ENCODE measurements around the gene DPH7.
A peak's percentile ranks its signal among the peaks of the same experiment; 100 is the strongest.
"Not testable (repeated sequence)": the region's sequence is repeated elsewhere in the genome, so short reads cannot be mapped to it uniquely, and the experiment has no call there.

Gene DPH7

DNA sequence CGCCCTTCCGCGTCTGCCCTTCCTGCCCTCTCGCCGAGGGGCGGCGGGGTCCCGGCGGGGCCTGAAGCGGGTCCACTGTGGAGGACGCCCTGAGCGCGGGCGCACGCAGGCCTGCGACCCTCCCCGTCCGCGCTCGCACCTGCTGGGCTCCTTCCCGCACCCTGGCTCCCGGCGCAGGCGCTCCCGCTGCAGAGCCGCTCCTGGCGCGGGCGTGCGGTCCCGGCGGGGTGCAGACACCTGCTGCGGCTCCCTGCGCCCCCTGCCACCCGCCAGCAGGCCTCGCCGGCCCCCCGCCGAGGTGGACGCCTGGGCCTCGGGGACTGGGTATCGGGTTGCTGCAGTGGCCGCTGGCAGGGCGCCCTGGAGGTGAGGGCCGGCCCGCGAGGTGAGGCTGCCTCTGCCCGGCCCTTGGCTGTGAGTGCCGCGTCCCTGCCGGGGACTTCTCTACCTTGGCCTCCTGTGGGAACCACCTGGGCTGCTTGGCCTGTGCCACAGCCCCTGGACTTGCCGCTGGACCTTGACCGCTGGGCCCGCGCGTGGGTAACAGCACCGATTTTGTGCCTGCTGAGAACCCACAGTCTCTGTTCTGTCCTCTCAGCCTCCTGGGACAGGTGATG is 27.4 kb upstream of the DPH7 start:
- DNase-seq: no peak

- DNase-seq: peak; percentile 89
Measured at GRCh38 chr9:137605121-137606004, 26.6 kb upstream of the DPH7 start, which contains the start of gene ARRDC1. TSS of gene ARRDC1 (plus strand) at chr9:137605686. CDS start at chr9:137605718, 32 bp downstream.

GRCh38 chr9:137604345-137605086 is 25.8 kb upstream of the DPH7 start:
- DNase-seq: no peak

DNA sequence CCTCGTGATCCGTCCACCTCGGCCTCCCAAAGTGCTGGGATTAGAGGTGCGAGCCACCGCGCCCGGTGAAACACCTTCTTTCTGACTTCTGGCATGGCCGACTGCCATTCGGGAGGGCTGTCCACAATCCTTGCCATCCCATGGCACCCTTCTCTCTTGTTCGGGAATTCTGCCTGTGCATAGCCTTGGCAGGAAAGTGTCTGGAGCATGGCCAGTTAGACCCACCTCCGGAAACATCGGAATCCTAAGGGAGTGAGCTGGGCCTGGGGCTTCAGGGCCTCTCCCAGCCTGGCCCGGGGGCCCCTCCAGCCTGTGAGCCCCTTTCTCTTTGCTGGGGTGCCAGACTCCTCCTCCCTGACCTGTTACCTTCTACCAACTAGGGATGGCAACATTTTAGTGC is 25.2 kb upstream of the DPH7 start:
- no peak for DNase-seq

GRCh38 chr9:137602661-137603060 is 23.9 kb upstream of the DPH7 start:
- no peak for DNase-seq

DNA sequence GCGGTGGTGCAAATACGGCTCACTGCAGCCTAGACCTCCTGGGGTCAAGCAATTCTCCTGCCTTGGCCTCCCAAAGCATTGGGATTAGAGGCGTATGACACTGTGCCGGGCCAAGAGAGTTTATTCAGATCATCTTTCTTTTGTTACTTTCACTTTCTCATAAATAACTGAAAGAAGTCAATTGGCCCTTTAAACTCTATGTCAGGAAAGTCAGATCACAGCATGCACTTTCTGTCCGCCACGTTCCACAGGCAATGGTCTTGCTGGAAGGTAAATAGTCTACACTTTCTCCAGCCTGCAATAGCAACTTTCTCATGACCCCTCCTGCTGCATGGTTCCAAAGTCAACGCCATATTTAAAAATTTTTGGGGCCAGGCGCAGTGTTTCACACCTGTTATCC is 20.2 kb upstream of the DPH7 start:
- DNase-seq: no peak

GRCh38 chr9:137596577-137596976 is 17.9 kb upstream of the DPH7 start:
- DNase-seq: not testable (repeated sequence)

- DNase-seq: no peak
Measured at GRCh38 chr9:137593176-137593575, 14.5 kb upstream of the DPH7 start.

- no peak for DNase-seq
Measured at GRCh38 chr9:137592767-137593166, 14.0 kb upstream of the DPH7 start.

DNA sequence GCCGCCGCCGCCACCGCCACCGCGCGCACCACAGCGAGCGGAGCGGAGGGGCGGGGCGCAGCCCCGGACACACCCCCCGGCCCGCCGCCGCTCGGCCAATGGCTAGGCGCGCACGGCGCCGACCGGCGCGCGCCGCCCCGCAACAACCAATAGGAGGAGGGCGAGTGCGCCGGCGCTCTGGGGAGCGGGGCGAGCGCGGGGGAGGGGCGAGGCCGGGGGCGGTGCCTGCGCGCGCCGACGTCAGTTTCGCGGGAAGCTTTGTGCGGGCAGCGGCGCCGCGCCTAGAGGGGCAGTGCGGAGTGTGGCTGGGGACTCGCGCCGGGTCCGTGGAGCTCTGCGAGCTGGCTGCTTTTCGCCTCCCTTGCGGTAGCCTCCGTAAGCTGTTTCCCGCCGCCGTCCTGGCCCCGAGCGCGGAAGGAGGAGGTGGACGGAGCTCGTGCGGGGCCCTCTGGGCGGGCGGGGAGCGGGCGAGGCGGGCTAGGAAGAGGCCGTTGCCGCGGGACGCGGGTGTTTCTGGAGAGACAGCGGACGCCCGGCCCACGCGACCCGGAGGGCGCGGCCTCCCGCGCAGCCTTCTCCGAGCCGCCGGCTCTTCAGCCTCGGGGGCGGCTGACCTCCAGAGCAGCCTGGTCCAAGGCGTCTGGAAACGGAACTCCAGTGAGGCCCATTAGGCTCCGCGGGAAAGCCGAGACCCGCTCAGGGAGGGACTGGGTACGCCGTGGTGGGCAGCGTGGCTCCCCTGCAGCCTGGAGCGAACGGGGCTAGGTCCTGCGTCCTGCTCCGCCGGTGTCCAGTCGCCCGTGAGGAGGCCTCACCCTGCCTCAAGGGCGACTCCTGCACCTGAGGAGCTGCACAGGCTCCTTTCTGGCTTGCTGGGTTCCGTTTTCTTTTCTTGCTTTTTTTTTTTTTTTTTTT is 12.0 kb upstream of the DPH7 start, which contains the start of gene ZMYND19:
ZMYND19 (minus strand) TSS at position 44 of the 915 bp plus-strand sequence. CDS start 249 bp downstream, outside the sequence.
- peak; percentile 71 for DNase-seq

DNA sequence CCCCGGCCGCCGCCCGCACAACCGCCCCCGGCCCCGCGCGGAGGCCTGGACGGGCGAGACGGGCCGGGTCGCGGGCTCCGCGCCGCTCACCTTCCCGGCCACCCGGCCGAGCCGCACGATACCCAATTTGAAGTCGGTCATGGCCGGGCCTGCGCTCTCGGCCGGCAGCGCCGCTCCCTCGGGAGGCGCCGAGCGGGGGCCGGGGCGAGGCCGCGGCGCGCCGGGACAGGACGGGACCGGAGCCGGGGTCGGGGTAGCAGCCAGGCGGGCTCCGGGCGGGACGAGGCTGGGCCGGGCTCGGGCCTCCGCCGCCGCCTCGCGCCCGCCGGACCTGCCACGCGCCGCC is 11.4 kb upstream of the DPH7 start:
- DNase-seq: no peak

DNA sequence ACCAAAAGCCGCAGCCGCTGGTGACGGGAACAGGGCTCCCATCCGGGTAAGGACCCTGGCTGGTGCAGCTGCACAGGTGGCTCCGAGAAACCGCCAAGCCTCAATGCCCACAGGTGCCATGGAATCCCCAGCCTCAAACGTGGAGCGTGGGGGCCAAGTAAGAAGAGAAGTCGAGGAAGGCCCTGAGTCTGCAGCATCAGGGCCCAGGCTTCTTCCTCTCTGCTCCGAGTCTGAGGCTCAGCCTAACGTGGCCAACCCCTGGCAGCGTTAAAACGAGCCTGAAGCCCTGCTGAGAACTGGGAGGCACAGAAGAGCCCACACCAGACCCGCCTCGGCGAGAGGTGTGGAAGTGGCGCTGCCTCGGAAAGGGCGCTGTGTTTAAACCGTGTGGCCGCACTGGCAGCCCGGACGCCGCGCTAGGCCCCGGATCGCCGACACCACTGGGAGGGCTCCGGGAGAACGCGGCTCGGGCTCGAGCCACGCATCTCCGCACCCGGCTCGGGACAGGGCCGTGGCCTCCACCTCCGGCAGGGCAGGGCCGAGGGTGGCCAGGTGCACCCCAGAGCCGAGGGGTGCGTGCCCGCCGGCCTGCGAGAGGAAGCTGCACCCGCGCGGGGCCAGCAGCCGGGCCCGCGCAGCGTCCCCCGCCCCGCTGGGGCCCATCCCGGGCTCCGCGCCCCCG is 10.9 kb upstream of the DPH7 start:
- DNase-seq: no peak

GRCh38 chr9:137588891-137589290 is 10.2 kb upstream of the DPH7 start:
- DNase-seq: no peak

DNA sequence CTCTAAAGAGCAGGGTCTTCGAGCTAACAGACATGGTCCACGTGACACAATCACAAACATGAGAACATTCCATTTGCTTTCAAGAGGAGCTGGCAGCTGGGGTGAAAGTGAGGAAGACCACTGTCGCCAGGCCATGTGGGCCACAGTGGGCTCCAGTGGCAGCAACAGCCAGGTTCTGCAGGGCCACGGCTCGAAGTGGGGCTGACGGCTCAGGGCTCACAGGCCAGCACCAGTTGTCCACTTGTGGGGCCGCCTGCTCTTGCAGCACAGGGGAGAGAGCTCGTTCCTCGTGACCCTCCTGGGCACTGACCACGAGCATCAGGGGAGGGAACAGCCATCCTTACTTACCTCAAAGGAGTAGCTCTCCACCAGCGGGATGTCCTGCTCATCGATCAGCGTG is 9.6 kb upstream of the DPH7 start:
- DNase-seq: no peak

- no peak for DNase-seq
Measured at GRCh38 chr9:137586854-137587253, 8.1 kb upstream of the DPH7 start.

DNA sequence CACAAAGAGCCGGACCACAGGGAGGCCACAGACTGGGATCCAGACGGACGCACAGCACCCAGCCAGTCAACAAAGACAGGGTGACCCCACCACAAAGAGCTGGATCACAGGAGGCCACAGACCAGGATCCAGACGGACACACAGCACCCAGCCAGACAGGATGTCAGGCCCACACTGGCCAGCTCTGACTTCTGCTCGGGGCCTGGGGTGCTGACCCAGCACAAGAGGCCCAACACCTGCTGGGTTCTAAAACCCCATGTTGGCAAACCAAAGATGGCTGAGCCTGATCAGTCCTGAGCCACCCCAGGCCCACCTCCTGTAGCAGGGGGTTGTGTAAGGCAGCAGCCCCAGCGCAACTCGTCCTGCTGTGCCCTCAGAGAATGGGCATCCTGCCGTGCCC is 5.2 kb upstream of the DPH7 start:
- DNase-seq: no peak

- DNase-seq: no peak
Measured at GRCh38 chr9:137583347-137583746, 4.6 kb upstream of the DPH7 start.

- DNase-seq: no peak
Measured at GRCh38 chr9:137582286-137582860, 3.6 kb upstream of the DPH7 start.

DNA sequence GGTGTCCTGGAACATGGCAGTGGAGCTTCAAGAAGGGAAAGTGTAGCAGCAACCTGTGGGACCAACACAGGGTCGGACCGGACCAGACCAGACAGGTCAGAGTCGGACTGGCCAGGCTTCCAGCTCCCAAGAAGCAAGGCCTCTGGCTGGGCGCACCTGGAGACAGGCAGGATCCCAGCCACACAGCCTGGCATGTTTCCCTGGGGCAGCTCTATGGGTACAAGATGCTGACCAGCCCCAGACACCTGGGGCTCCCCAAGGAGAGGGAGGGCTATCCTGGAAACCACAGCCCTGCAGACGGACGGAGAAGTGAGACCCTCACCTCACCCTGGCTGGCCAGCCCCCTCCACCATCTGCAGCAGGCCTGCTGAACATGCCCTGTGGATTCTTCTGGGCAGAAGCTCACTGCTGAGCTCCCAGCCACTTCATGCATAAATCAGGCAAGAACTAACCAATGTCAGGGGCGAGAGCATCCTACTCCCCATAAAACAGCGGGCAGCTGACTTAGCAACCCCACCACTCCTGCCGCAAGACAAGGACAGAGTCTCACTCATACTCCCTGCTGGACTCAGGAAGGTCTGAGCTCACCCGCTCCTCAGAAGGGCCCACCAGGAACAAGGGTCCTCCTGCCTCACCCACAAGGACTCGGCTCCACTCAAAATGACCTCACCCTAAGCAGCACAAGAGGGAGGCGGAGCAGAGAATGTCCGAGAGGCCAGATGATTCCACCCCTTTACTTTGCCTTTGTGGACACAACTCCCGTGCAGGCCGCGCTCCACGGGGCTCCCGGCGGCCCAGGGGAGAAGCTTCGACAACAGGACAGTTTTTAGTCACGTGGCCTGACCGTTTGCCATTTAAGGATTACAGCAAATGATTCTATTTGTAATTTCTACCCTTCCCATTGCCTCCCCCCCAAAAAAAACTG is 2.9 kb upstream of the DPH7 start:
- DNase-seq: no peak

GRCh38 chr9:137580954-137581322 is 2.2 kb upstream of the DPH7 start:
- no peak for DNase-seq

Data from NK-92 treated with Interleukin-12 subunit alpha and Interleukin-12 subunit beta, amount 100 ng/mL, for 24 hours (cell line).